D721Med (cell line): ENCODE results near the gene NKX3-2.

ENCODE experiments used
- DNase-seq: peaks from one replicate; pipeline ENCODE4 v3.0.0; 2011; ENCODE audit warnings: low spot score; ENCODE audit not compliant: insufficient read length
- FAIRE-seq: peaks from 2 replicates; lab custom pipeline; 2011; peaks lifted over from hg19 to GRCh38; lab: Jason Lieb, UNC
- TF ChIP-seq, protein P1 (sequence below): IDR thresholded peaks from 2 replicates; pipeline ENCODE4 v1.5.1; 2012; ENCODE audit warnings: mild to moderate bottlenecking, control low read depth; ENCODE audit not compliant: insufficient read depth; ENCODE audit errors: missing control alignments

The NKX3-2 gene

DNA sequence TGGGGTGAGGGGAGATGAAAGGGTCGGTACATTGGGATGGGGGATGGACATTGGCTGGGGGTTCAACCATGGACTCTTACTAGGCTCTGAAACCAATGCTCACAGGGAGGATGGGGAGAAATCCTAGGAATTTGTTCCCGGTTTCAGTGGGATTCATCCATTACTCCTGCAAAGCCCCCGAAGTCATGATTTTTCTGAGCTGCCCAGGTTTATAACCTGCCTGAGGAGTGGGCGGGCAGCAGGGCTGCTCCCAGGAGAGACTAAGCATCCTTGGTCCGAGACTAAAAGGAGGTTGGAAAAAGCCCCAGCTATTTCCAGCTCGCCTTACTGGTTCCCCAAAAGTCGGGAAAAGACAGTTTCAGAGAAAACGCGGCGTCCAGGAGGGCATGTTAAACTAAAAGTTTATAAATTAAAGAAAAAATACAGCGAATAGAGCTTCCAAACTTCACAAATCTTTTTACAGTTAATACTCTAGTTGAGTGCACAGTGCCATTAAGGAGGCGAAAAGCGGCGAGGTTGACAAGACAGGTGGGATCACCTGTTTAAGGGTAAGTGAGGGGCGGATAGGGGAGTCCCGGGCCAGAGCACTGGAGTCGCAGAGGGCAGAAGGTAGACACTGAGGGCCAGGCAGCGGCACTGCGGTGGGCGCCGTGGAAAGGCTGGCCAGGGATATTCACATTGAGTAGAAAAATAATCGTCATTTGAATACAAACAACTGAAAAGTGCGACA lies 3.7 kb downstream of the NKX3-2 start:
- TF ChIP-seq, protein P1, sequence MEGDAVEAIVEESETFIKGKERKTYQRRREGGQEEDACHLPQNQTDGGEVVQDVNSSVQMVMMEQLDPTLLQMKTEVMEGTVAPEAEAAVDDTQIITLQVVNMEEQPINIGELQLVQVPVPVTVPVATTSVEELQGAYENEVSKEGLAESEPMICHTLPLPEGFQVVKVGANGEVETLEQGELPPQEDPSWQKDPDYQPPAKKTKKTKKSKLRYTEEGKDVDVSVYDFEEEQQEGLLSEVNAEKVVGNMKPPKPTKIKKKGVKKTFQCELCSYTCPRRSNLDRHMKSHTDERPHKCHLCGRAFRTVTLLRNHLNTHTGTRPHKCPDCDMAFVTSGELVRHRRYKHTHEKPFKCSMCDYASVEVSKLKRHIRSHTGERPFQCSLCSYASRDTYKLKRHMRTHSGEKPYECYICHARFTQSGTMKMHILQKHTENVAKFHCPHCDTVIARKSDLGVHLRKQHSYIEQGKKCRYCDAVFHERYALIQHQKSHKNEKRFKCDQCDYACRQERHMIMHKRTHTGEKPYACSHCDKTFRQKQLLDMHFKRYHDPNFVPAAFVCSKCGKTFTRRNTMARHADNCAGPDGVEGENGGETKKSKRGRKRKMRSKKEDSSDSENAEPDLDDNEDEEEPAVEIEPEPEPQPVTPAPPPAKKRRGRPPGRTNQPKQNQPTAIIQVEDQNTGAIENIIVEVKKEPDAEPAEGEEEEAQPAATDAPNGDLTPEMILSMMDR: no peak
- DNase-seq: no peak
- no peak for FAIRE-seq

DNA sequence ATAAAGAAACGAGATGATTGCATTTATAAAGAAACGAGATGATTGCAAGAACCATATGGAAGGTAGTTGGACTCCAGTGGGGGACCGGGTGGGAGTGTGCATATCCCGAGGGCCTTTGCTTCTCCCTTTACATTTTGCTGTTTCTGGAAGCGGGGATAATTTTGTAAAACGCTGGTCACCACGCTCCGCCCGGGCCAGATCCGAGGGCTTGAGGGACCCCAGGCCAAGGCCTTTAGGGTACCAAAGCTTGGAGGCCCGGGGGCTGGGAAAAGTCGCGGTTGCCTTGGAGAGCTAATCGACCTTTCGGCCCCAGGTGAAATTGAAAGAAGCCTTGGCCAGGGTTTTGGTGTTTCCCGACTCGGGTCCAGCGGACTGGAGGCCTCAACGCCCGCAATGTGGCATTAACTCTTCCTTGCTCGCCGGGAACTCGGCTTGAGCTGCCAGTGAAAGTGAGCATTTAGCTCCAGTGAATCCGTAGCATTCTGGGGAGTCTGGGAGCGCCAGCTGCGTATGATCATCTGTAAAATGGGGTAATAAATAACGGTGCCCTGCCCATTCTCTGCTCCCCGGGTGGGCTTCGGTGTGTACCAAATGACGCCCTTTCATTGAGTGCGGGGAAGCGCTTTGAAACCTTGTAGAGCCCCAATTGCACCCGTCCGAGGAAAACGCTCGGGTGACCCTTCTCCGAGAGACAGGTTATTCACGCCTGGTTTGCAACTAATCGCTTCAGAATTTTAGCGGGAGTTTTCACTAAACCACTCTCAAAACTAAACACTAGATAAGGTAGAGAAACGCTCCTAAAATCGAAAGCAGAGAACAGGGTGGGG lies 4.5 kb downstream of the NKX3-2 start:
- DNase-seq (no peak), FAIRE-seq (no peak)
- TF ChIP-seq, protein P1: no peak

DNA sequence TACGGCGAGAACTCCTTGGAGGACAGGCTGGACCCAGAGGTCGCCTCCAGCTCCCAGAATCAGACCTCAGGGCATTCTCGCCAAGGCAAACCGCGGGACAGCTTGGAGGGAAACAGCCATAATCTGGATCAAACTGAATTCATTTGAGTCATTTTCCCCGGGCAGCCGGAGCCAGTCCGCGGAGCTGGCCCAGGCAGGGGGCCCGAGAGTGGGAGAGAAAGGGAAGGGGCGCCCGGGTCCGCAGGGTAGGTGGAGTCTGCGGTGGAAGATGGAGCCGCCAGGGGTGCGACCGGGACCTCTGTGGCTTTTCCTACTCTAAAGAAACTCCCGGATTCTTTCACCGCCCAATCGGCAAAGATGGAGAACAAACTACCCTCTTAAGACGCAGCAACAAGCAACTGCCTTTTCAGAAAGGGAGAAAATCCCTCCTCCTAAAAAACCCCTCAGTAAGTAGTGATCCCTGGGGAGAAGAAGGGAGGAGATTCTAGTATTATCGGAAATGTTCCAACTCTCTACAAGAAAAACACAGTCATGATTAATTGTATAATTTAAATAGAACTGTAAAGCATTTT lies 5.2 kb downstream of the NKX3-2 start:
- DNase-seq (no peak), FAIRE-seq (no peak)
- TF ChIP-seq, protein P1: no peak

DNA sequence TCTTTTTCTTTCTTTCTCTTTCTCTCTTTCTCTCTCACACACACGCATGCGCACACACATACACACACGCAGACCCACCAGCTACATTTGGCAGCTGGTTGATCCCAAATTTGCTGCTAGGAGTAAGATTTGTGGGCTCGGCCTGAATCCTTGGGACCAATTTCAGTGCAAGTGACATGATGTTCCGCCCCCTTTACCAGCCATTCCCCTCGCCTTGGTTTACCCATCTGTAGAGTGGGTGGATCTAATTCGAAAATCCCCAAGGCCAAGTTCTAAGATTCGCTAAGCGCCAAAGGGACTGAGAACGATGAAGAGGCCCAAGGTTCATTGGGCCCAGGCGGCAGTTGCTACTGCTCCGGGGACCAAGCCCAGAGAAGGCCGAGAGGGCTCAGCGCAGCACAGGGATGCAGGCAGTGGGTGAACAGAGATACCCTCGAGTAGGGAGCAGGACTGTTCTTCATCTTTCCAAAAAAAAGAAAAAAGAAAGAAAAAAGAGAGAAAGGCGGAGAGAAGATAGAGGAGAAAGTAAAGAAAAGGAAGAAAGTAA lies 5.8 kb downstream of the NKX3-2 start:
- no peak for DNase-seq
- TF ChIP-seq, protein P1: no peak
- FAIRE-seq: no peak

DNA sequence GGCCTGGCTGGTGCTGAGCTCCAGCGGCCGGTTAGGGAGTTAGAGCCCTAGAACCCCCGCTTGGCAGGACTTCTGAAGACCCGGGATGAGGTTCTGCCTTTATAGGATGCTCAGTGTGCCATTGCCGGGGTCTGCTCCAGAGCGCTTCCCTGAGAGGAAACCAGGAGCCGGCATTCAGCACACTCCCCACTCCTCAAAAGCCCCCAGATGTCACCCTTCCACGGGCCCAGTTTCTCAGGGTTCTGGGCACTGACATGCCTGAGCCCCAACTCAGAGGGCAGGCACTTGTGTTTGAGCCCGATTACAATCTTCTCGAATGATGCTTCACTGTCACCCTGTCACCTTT lies 6.5 kb downstream of the NKX3-2 start:
- DNase-seq: no peak
- TF ChIP-seq, protein P1: no peak

DNA sequence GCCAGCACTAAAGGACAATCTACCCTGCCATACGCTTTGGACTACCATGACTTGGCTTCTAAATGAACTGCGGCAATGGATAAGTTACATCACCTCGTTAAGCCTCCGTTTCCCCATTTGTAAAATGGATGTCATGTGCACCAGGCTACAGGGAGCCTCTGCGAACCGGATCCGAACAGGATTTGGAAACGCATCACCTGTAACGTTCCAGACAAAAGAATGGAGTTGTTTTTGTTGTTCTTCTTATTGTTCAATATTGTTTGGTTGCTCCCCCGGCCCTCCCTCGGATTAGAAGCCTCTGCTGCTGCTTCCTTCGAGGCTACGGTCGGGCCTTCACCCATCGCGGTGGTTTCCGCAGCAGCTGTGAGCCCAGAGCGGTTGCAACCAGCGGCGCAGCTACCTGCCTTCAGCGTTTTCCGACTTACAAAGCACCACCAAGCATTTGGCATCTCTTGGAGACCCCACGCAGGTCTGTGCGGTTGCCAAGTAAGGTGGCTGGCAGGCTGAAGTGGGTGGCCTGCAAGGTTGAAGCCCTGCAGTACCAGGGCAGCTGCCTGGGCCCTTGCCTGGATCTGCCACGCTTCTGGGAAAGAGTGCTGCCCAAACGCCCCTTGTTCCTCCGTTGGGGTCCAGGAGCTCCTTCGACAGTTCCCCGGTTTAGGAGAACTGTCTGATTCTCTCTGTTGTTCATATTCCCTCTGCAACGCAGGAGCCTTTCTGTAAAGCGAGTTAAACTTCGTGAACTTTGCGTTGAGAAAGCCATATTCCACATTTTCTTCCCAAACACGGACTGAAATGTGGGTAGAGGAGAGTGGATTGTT lies 7.1 kb downstream of the NKX3-2 start:
- DNase-seq: no peak
- FAIRE-seq: no peak
- TF ChIP-seq, protein P1: no peak

More for the DNA sequence above, 6.5 kb downstream of the NKX3-2 start:
- no peak for FAIRE-seq
